GM12801 (cell line): ENCODE data around the gene TRIM31.

Source experiments
- CTCF ChIP-seq: IDR thresholded peaks from one replicate; pipeline ENCODE4 v1.5.1; 2011; ENCODE audit warnings: control low read depth; ENCODE audit not compliant: insufficient read length; ENCODE audit errors: extremely low read depth

The TRIM31 gene

DNA sequence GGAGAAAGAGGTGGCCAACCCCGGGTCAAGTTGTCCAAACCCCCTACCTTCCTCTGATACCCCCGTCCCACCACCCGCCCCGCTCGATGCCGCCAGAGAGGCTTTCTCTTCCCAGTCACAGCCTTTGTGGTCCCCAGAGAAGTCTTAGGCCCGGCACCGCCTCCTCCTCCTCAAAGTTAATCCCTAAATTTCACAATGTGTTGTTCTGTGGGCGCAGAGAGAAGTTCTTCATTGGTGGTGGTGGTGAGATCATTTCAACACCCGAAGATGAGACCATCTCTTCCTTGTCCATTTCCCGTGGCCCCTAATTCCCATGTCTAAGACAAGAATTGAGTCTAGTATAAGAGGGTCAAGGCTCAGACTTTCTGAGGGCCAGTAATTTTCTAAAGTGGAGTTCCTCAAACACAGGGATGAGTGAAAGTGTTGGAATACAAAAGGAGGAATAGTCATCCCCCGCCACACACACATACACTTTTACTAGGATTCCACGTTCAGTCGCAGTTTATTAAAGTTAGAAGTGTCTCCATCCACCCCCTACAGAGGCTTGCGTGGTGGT is 10.4 kb downstream of the TRIM31 start:
- no peak for TF ChIP-seq CTCF

GRCh38 chr6:30101444-30102413 is 11.2 kb downstream of the TRIM31 start:
- TF ChIP-seq CTCF: no peak

DNA sequence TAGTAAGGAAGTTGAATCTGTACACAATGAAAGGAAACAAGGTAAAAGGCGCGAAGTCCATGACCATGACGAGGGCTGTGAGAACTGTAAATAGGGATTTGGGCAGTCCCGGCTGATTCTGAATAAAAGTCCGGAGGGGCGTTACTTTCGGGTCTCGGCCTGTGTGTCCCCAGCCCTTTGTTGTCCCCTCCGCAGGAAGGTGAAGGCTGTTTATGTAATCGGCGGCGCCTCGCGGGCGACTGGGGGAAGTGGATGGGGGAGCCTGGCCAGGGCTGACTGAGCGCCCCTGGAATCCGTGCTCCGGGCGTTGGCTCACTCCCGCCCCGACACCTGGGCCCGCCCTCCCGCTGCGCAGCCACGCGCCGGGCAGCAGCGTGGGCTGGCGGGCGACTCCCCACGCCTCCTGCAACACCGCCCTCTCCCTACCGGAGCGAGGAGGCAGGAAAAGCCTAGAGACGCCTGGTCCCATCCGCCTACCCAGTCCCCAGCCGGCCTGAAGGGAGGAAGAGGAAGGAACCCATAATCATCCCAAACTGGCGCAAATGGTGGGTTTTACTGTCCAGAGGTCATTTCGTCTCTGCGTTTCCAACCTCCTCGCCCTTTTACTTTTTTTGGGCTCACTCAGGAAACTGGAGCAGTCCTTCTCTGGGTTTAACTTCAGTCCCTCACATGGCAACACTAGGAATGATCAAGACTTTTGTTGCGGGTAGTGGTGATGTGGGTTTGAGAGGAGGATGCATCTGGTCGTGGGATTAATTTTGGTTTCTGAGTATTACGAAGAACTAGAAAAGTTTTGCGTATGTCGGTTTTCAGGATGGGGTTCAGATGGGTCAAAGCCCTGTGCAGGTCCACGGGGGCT is 12.1 kb downstream of the TRIM31 start:
- no peak for TF ChIP-seq CTCF

DNA sequence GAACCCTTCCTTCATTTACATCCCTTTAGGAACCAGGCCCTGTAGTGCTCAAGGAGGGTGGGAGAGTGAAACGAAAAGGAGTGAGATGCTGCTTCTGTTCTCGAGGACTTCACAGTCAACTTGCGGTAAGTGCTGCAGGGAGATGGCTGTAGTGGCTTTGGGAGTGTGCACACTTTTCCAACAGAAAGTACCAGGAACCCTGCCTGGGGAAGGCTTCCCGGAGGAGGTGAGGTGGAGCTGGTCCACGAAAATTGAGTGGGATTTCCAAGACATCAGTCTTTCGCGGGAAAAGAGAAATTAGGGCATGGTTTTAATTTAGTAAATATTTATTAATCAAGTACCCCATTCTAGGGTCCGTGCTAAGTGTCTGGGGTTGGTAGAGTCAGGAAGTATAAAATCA is 12.7 kb downstream of the TRIM31 start:
- TF ChIP-seq CTCF: no peak

DNA sequence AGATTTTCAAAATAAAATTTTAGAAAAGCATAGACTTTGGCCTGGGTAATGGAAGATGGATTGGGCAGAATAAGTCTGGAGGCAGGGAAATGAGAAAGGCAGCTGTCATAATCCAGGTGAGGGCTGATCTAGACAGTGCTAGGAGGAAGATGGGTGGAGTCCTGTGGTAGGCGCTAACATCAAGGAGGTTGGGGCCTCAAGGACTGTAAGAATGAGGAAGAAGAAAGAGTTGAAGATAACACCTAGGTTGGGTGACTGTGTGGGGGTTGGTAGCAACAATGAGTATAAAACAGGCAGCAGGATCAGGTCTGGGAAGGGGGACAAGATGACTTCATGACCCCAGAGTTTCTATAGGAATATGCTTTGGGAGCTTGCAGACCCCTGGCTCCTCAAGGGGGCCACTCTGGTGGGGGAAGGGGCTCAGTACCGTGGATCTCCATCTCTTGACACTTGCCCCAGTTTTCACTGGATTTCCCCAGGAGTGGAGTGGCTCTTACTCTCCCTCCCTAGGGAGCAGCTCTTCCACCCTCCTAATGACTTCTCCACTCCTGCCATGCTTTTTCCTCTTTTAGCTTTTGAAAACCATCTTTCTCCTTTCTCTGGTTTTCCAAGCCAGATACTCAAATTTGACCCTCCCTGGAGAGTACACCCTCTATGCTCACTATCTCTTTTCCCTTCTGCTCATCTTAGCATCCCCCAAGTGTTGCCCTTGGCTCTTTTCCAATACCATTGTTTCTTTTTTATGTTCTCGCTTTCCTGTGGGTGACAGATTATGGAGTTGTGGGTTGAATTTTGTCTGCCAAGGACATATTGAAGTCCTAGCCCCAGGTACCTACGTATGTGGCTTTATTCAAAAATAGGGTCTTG is 14.8 kb downstream of the TRIM31 start:
- no peak for TF ChIP-seq CTCF

DNA sequence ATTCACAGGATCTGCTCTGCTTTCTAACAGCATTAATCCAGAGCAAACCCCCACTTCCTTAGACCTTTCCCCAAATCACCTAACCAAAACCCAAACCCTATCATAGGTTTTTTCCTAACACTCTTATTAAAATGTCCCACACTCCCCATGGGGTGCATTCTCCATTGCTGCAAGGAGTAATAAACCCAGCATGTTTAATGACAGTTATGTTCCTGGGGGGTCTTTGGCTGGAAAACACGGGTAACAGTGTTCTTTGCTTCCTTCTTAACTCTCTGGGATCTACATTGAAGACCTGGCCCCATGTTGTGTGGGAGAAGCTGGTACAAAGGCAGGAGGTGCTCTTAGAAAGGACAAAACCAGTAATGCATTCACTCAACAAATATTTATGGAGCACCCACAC is 16.1 kb downstream of the TRIM31 start:
- TF ChIP-seq CTCF: no peak
